Measurements from ENCODE around the gene DBN1.
"Not testable (repeated sequence)": the region's sequence is repeated elsewhere in the genome, so short reads cannot be mapped to it uniquely, and the experiment has no call there.

DBN1 gene

DNA sequence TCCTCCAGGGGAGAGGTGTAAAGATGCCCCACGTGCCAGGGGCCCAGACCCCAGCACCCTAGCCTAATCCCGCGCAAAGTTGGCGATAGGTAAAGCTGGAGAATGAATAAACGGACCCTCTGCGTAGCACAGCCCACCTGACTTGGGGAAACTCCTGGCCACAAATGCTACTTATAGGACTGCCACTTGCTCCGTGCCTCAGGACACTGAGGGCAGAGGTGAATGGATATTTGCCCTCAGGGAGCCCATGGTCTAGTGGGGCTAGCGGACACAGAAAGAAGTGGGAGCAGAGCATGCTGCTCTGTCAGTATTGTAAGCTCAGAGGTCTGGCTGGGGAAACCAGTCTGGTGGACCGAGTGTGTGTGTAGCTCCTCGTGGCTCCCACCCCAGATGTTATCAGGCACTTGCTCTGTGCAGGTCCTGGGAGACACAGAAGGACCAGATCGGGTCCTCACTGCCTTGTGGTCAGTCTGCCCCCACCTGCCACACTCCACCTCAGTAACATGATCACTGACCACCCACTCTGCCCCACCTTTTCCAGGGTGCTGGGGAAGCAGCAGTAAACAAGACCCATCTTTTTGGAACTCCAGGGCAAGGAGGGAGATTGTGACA lies 46.1 kb downstream of the DBN1 start:
- DNase-seq, result no peak

GRCh38 chr5:177426566-177427210 lies 46.7 kb downstream of the DBN1 start, which contains the start of gene GRK6:
Gene GRK6 (plus strand): TSS chr5:177426676. CDS start chr5:177426846, 170 bp downstream.
- DNase-seq, result peak; percentile 76

GRCh38 chr5:177425801-177426565 lies 47.5 kb downstream of the DBN1 start:
- peak; percentile 100 for DNase-seq

- no peak for DNase-seq
Observed at GRCh38 chr5:177425196-177425800, 48.1 kb downstream of the DBN1 start.

DNA sequence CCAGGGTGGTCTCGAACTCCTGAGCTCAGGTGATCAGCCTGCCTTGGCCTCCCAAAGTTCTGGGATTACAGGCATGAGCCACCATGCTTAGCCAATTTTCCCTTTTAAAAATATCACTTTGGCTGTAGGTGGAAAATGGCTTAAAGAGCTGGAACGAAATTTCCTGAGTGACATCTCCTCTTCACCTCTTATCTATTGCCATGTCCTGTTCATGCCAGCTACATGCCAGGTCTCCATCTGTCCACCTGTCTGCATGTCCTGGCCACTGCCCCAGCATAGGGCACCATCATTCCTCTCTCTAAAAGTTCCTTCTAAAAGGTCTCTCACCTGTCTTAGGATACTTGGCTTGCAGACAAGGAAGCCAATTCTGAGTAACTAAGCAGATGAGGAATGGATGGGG lies 49.8 kb downstream of the DBN1 start:
- DNase-seq, result no peak

DNA sequence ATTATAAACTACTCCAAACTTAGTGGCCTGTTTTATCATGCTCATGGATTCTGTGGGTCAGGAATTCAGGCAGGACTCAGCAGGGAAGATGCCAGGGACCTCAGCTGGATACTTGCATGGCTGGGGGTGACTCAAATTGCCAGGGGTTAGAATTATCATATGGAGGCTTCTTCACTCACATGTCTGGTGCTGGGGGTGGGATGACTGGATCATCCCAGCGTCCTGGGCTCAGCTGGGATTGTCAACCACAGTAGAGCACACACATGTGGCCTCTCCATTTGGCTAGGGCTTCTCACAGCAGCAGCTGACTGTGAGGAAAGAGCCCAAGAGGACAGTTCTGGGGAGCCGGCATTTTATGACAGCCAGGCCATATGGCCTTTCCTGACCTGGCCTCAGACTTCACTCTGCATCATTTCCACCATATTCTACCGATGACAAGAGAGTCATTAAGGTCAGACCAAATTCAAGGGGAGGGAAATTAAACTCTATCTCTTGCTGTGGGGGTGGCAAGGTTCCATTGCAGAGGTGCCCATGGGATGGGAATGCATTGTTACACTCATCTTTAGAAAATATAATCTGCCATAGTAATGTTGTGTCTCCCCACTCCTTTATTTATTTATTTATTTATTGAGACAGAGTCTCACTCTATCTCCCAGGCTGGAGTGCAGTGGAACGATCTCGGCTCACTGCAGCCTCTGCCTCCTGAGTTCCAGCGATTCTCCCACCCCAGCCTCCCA lies 52.2 kb downstream of the DBN1 start:
- DNase-seq, result no peak

- DNase-seq, result not testable (repeated sequence)
Observed at GRCh38 chr5:177420472-177420871, 53.0 kb downstream of the DBN1 start.

DNA sequence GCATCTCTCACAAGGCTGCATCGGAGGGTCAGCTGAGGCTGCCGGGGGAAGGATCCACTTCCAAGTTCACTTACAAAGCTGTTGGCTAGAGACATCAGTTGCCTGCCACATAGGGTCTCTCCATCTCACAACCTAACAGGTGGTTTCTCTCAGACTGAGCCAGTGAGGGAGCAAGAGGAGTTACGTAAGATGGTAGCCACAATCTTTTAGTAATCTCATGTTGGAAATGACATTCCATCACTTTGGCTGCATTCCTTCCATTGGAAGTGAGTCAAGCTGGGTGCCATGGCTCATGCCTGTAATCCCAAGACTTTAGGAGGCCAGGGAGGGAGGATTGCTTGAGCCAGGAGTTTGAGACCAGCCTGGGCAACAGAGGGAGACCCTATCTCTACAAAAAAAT lies 54.4 kb downstream of the DBN1 start:
- no peak for DNase-seq

DNA sequence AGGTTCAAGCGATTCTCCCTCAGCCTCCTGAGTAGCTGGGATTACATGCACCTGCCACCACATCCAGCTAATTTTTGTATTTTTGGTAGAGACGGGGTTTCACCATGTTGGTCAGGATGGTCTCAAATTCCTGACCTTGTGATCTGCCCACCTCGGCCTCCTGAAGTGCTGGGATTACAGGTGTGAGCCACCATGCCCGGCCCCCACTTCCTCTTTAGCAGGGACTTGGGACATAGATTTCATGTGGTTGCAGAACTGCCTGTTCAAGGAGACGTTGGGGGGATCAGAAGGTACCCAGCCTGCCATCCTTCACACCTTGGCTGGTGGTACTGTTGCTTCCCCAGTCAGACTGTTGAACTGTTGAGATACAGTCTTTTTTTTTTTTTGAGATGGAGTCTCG lies 56.4 kb downstream of the DBN1 start:
- not testable (repeated sequence) for DNase-seq

- no peak for DNase-seq
Observed at GRCh38 chr5:177414481-177414880, 59.0 kb downstream of the DBN1 start.

DNA sequence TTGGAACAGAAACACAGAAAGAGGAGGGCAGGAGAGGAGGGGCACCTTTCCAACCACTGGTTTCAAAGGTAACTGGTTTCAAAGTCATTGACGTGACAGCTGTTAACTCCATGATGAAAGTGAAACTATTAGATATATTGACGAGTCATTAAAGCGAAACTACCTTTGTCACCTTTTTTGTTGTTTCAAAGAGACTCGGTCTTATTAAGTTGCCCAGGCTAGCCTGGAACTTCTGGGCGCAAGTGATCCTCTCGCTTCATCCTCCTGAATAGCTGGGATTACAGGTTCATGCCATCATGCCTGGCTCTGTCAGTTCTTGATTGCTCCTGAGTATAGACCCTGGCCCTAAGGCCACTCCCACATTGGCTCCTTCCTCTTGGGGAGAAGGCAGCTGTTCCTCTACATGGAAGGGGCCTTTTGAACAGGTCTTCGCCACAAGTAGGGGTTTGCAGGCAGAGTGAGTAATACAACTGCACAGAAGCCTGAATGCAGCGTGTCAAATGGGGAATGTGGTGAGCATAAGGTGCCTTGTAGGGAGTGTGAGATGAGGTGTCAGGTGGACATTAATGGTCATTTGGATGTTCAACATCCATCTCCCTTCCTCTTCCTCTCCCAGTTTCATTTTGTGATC lies 60.7 kb downstream of the DBN1 start:
- peak; percentile 58 for DNase-seq

- DNase-seq, result no peak
Observed at GRCh38 chr5:177410575-177410974, 62.9 kb downstream of the DBN1 start.

GRCh38 chr5:177409043-177409801 lies 64.2 kb downstream of the DBN1 start, which contains the start of gene F12:
Gene F12 (minus strand): TSS chr5:177409564. CDS start chr5:177409527, 37 bp downstream.
- no peak for DNase-seq
